Head of caudate nucleus (tissue), 42 donors: ENCODE results near the gene CCDC33.

Source experiments
- DNase-seq, 42 donors: peaks; one replicate each; pipeline versions ENCODE4 v3.0.0 to v3.0.0-alpha.2; 2020 to 2021; ENCODE audit warnings: mixed read lengths in 7 of 42
- intact Hi-C: fragments of 100-400 bp; cut with DNase I; formaldehyde crosslinking; loops from one replicate; pipeline ENCODE4 v1.15.0; 2022

Gene CCDC33

DNA sequence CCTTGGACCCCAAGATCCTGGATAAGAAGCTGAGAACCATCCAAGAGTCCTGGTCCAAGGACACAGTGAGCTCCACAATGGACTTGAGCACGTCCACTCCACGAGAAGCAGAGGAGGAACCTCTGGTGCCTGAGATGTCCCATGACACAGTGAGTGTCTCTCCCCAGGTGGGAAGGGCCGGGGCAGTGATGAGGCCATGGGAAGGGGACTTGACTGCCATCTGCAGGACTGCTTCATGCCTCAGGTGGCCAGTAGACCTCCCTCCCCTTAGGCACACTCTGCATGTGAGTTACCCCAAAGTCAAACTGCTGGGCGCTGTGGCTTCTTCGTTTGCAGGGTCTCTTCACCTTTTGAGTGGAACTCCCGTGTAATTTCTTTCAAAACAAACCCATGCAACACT lies 59.7 kb downstream of the CCDC33 start:
- intact Hi-C loops: no loop called here

DNA sequence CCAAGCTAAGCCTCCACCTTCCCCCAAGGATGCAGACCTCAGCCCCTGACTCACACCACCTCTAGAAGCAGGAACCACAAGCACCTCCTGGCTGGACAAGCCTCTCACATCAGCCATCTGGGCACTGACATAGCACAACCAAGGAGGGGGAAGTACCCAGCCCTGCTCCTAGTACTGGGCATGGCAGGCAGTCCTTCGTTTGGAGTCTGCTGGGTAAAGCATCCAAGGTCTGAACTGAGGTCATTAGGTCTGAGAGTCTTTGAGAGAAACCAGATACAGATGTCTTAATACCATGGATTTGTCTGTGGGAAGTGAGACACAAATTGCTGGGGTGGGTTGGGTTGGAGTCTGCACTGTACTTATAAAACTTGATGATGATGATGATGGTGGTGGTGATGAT lies 61.8 kb downstream of the CCDC33 start:
- DNase-seq: no peak
- intact Hi-C loops: no loop called here

More for the DNA sequence above, 59.7 kb downstream of the CCDC33 start:
- no peak for DNase-seq

DNA sequence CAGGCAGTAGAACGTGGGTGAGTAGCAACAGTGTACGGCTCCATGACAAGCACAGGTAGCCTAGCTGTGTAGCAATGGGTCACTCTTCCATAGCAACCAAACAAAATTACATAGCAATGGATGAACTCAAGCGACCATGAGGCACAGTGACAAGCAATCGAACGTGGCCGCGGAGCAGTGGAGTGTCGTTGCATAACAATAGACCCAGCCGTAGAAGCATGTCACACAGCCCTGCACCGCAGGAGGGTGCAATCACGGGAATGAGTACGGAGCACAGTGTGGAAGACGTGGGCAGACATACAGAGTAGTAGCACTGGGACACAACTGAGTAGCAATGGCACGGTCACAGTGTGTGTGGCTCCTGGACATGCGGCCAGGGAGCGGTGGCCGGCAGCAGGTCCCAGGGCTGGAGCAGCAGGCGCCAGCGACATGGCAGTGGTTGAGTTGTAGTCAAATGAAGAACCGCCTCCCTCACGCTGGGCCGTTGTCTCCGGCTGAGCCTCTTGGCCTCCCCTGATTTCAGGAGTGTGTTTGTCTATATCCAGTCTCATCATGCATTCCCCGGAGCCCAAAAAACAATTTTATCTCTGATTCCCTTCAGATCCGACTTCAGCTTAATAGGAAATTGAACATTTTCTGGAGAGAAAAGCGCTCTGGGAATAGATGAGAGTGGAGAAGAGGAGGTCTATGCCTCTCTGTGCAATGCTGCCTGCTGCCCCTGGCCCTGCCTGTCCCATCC lies 64.1 kb downstream of the CCDC33 start:
- intact Hi-C loops: loop anchor here (10.0 kb wide), 1 partner anchor 325 kb away; no protein-coding TSS in a partner anchor
- DNase-seq: peak in 2 of 42 donors; percentile 7 to 49

DNA sequence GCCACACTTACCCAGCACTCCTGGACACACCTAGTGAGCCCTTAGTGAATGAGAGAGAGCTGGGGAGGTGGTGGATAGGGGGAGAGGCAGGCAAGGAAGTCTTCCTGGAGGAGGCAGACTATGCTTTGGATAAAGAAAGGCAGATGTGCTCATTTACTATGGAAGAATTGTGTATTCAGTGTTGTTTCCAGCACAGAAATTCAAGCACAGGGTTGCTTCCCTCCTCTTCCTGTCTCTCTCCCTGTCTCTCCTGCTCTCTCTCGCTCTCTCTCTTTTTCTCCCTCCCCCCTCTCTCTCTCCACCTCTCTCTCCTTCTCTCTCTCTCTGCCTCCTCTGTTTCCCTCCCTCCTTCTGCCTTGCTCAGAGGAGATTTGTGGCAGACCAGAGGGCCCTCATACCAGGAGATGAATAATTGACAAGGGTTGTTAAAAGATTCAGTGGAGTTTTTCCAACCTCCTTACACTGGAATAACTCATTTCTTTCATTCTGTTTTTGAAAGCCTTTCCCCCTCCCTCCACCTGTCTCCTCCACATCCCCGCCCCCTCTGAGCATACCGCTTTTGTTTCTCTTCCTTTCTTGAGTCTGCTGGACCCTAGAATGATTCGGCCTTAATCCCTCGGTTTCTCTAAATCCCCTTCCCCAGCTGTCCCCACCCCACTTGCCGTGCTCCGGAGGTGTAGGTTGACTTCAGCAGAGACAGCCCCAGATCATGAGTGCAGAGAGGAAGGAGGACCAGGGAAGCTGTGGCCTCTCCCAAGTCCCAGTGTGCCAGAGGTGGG lies 65.6 kb downstream of the CCDC33 start:
- DNase-seq: no peak
- intact Hi-C loops: loop anchor here (10.0 kb wide), 1 partner anchor 327 kb away; no protein-coding TSS in a partner anchor

DNA sequence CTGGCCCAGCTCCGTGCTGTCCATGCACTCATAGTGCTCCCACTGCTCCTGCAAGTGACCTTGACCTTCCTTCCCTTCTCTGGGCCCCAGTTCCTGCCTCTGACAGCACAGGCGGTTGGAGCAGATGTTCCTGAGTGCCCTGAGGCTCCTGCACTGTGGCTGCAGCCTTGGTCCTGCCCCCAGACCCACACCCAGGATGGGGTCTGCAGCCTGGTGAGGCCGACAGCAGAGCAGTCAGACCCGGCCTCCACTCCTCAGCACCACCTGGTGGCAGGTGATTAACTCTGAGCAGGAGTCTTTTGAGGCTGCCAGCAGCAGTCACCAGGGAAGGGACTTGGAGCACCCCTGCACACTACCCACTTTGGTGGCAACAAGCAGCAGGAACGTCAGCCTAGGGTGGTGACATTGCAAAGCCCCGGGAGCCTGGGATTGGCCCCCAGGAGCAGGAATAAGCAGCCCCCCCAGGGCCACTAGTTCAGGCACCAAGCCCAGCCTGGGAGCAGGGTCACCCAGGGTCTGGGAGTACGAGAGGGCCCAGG lies 66.8 kb downstream of the CCDC33 start:
- peak; percentile 22 to 84 (median 69) for DNase-seq

DNA sequence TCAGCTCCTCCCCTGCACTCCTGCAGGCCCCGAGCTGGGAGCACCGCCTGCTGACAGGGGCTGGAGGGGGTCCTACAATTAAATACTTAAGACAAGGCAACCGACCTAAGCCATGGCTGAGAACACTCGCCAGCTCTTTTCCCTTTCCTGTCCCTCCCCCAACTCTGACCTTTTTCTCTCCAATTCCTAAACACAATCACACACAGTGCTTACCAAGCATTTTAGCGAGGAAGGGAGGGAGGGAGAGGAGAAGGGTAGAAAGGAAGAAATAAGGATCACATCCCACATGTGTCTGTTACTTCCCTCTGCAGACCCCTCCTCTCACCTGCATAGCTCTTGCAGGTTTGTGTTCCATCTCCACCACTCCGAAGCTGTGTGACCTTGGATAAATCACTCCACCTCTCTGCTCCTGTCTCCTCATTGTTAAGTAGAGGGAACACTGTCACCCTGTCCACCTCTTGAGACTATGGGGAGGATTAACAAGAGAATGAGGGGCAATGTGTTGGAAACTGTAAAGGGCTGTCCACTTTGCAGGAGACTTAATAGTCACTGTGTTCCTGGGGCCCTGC lies 67.7 kb downstream of the CCDC33 start:
- intact Hi-C loops: loop anchor here (10.0 kb wide), 1 partner anchor 329 kb away; no protein-coding TSS in a partner anchor
- no peak for DNase-seq

More for the DNA sequence above, 66.8 kb downstream of the CCDC33 start:
- intact Hi-C loops: loop anchor here (10.0 kb wide), 1 partner anchor 328 kb away; no protein-coding TSS in a partner anchor

DNA sequence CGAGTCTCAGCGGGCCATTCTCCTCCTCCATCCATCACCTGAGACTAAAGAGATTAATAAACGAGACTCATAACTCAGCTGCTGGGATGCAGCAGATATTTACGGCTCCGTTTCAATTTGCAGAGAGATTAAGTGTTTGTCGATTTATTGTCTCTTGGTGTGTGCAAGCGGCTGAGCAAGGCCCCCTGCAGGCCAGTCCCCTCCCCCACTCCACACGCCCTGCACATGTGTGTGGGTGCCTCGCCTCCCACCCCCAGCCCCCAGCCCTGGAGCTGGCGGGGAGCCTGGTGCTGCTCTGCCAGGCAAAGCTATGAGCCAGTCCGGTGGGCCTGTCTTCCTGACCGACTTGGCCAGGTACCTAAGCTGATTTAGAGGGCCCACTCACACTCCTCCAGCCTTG lies 68.3 kb downstream of the CCDC33 start:
- no peak for DNase-seq
- intact Hi-C loops: loop anchor here (10.0 kb wide), 1 partner anchor 330 kb away; no protein-coding TSS in a partner anchor

DNA sequence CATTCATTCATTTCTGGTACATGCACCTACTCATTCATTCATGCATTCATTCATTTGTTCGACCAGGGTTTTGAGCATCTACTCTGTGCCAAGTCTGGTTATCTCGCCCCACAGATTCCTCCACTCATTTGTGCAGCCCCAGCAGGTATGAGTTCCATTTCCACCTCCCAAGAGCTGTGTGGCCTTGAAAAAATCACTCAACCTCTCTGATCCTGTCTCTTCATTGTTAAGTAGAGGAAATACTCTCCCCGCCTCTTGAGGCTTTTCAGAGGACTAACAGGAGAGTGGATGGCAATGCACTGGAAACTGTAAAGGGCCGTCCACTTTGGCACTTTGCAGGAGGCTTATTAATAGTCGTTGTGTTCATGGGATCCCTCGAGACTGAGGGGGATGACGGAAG lies 69.6 kb downstream of the CCDC33 start:
- DNase-seq: no peak
- intact Hi-C loops: loop anchor here (5.0 to 10.0 kb wide), 2 partner anchors 178 to 331 kb away; no protein-coding TSS in a partner anchor

DNA sequence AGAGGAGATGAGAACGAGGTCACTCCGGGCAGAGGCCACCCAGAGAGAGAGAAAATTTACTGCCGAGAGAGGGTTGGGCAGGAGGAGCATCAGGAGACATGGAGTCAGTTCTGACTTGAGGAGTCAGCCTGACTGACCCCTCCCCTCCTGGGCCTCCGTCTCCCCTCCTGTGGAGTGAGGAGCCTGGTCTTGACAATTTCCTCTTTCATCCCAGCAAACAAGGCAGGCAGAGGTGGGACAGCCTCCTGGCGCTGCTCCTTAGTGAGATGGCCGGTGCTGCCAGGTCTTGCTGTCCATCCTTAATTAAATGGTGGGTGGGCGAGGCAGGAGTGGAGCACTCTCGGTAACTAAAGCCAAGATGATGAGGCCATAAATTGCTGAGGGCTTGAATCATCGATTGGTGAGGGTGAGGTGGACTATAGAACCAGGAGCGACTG lies 70.7 kb downstream of the CCDC33 start:
- intact Hi-C loops: loop anchor here (5.0 to 10.0 kb wide), 2 partner anchors 179 to 332 kb away; no protein-coding TSS in a partner anchor
- no peak for DNase-seq

DNA sequence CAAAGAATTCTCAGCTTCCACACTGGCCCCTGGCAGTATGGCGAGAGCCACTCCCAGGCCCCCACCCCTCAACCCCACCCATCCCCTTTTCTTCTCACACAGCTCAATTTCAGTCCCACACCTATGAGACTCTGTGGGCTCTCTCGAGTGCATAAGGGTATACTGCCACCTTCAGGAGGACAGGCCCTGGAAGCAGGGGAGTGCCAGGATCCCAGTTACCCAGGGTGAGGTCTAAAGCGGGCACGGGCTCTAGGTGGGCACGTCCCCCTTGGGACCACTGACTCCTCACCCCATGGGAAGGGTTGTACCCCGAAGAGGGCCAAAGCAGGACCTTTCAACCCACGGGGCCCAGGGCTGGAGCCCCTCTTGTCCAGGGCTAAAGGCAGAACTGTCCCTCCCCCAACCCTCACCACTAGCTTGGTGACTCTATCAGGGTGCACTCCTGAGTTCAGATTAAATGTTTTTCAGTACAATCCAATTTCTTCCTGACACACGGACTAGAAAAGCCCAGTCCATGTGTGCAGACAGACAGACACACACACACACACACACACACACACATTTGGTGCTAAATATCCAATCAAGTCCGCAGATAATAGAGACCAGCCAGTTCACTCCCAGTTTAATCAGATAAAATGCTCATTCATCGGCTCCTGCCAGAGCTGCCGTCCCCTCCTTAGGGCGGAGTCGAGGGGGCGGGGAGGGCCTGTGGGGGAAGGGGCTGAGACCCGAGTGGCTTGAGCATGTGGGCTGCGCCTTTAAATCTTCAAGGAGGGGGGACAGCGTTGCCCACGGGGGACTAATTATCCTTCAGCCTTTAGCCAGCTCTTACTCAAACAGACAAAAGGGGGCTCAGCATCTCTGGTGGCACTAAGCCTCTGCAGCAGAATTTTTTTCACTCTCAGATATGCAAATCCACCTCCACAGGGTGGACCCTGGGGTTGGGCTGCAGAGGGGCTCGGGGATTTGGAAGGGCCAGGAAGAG lies 72.0 kb downstream of the CCDC33 start:
- intact Hi-C loops: loop anchor here (5.0 to 10.0 kb wide), 2 partner anchors 181 to 333 kb away; no protein-coding TSS in a partner anchor
- peak; percentile 27 to 84 (median 64) for DNase-seq

DNA sequence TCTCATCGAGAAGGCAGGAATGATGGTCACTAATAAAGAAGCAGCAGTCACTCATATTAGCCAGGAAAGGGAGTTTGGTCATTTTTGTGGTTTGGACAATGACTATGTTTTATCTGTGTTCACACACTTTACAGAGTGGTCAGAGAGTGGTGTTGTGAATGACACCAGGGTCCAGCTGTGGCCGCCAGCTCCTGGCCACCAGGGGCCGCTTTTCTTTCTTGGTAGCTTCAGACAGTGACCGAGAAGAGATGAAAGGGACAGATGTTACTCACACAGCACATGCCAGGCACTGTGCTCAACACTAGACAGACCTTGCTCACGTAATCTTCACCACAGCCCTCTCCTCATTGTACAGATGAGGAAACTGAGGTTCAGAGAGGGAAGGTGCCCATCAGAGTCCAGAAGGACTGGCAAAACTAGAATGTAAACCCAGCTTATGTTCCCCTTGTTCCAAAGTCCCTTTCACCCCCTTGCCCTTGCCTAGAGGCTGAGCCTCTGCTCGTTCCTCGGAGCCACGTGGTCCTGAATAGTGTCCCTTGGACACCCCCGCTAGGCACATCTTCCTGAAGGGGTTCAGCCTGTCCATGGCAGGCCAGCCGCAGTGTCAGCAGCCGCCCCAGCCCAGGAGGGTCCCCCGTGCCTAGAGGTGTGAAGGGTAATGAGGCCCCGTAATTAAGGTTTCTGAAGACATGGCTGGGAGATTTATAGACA lies 75.8 kb downstream of the CCDC33 start:
- intact Hi-C loops: no loop called here
- DNase-seq: no peak

DNA sequence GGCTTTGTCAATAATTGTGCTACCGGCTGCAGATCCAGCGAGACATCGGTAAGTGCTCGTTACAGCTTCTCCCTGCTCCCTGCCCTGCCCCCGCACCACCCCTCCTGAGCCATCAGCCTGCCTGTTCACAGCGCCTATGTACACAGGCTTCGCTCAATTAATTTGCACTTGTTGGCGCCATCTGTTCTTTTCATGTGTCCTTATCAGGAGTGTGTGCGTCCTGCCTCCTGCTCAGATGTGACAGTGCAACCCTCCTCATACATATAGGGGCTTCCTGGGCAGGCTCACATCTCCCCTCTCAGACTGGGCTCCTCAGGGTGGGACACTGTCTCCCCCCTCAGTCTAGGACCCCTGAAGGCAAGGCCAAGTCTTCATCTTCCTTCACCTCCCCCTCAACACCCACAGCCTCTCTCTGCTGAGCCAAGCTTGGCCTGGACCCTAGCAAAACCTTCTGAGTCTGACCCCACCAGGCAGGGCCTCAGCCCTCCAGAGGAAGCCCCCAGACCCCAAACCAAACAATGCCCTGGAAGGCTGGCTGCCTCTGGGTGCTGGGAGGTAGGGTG lies 76.4 kb downstream of the CCDC33 start:
- peak in 21 of 42 donors; percentile 10 to 68 (median 31) for DNase-seq
- intact Hi-C loops: no loop called here

DNA sequence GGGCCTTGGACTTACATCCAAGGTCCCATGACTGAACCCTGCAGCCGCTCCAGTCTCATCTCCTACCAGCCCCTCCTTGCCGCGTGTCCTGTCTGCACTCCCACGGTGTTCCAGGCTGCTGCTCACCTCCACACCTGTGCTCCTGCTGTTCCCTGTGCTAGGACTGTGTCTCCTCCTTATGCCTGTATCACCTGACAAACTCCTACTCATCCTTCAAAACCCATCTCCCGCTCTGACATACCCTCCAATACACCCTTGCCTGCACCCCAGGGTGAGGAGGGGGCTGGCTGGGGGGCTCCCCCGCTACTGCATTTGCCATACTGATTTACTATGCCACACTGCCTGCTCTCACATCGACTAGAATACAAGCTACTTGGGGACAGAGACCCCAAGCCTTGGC lies 77.8 kb downstream of the CCDC33 start:
- intact Hi-C loops: no loop called here
- DNase-seq: no peak

DNA sequence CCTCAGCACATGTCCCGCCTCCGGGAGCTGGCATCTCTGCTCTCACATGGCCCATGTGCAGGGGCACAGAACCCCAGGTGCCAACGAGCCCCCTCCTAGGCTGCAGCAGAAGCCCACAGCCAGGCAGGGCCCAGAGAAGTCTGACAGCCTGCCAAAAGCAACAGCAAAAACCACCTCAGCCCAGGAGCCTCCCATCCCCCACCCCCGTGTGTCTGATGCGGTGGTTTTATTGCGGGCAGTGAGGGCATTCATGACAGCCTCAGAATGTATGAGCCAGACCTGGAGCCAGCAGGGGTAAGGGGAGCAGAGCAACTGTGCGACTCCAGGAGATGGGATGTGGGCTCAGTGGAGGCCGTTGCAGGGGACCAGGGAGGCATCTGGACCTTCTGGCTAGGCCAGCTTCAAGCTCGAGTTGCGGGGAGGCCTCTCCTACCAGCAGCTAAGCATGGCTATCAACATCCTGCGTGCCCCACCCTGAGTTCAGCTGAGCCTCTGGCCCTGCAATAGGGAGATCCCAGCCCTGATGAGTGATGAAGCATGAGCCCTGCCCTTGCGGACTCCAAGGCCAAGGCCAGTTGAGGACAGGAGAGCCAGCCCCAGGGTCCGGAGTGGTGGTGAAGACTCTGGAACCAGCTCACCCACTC lies 78.8 kb downstream of the CCDC33 start:
- intact Hi-C loops: no loop called here
- DNase-seq: no peak

DNA sequence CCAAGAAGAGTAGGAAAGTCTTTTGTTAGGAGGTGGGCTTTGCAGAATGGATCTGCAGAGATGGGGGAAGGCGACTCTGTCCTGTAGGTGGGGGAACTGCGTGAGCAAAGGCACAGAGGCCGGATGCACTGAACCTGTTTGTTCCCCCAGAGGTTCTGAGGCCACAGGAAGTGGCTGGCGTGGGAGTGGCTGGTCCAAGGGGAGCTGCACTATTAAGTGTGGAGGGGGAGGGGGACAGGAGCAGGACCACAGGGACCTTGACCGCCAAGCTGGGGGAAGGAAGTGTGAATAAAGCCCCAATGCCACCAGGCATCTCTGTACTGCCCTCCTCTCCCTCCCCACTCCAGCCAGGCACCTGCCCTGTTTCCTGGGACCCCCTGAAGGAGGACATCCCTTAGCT lies 79.5 kb downstream of the CCDC33 start:
- DNase-seq: no peak
- intact Hi-C loops: no loop called here

DNA sequence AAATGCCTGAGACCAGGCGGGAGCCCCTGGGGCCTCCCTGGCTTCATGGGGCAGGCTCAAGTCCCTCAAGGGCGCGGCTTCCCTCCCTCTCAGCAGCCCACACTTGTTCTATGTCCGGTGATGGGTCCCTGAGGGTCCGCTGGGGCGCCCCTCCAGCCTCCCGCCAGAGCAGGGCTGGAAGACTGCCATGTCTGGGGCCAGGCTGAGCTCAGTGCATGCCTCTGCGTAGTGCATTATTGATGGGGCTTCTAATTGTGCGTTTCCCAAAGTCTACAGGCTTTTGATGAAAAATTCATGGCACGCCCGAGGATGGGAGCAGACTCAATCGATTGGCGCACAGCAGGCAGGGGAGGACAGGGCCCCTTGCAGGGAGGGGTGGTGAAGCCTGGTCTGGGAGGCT lies 80.0 kb downstream of the CCDC33 start:
- intact Hi-C loops: no loop called here

More for the DNA sequence above, 80.0 kb downstream of the CCDC33 start:
- no peak for DNase-seq
